Calu3 (cell line): ENCODE data around the gene GUCA2A. TPM values are rescaled to one million over a fixed set of nuclear protein-coding genes. Genes with fewer than 3 reads are reported as not detected.

ENCODE experiments used
- BruUV-seq: library from RNA; stranded (reverse); fragments of 400-500 nt; replicated peaks from 2 replicates; lab custom pipeline; 2021; lab: Mats Ljungman, UMichigan
- CTCF ChIA-PET: fragments of 300-600 bp; sonication (Branson Sonifier 250); formaldehyde crosslinking; loops from one replicate; lab custom pipeline; 2022; ENCODE audit warnings: antibody characterized with exemption; lab: Charles Lee
- DNase-seq: peaks from one replicate; pipeline ENCODE4 v3.0.0; 2022
- H3K27ac Mint-ChIP-seq: one replicate; pipeline ENCODE4 v1.8.0; 2022; ENCODE audit warnings: mixed read lengths; ENCODE audit not compliant: unreplicated experiment
- H3K27me3 Mint-ChIP-seq: one replicate; pipeline ENCODE4 v1.8.0; 2022; ENCODE audit warnings: mixed read lengths; ENCODE audit not compliant: unreplicated experiment
- H3K36me3 Mint-ChIP-seq: one replicate; pipeline ENCODE4 v1.8.0; 2022; ENCODE audit warnings: mild to moderate bottlenecking, moderate library complexity, mixed read lengths; ENCODE audit not compliant: insufficient read depth, unreplicated experiment
- H3K4me1 Mint-ChIP-seq: one replicate; pipeline ENCODE4 v1.8.0; 2022; ENCODE audit warnings: mild to moderate bottlenecking, low read depth, mixed read lengths; ENCODE audit not compliant: unreplicated experiment
- H3K4me3 Mint-ChIP-seq: one replicate; pipeline ENCODE4 v1.8.0; 2022; ENCODE audit warnings: mild to moderate bottlenecking, low read depth, moderate library complexity, mixed read lengths; ENCODE audit not compliant: unreplicated experiment
- H3K9me3 Mint-ChIP-seq: one replicate; pipeline ENCODE4 v1.8.0; 2022; ENCODE audit warnings: low read depth, mixed read lengths; ENCODE audit not compliant: unreplicated experiment
- CTCF ChIP-seq: fragments of 200-600 bp; IDR thresholded peaks from one replicate; pipeline ENCODE4 v1.8.0; 2022; ENCODE audit warnings: antibody characterized with exemption; ENCODE audit not compliant: unreplicated experiment
- intact Hi-C: fragments of 100-400 bp; cut with micrococcal nuclease; formaldehyde crosslinking; loops from one replicate; pipeline ENCODE4 v1.10.0; 2022; ENCODE audit not compliant: unreplicated experiment
- total RNA-seq: library from RNA; stranded (reverse); gene quantifications from 2 replicates; pipeline ENCODE4 v1.2.3, GENCODE V29; 2022

Gene GUCA2A
- total RNA-seq, 1 experiment from 2014 or later = not detected

- H3K4me1 Mint-ChIP-seq = no peaks in the 10 kb centered on the region
- H3K36me3 Mint-ChIP-seq = peaks cover 9% of the 10 kb centered on the region
- no peak for DNase-seq
- no peak for TF ChIP-seq CTCF
- BruUV-seq = no TSS peak
- no peak overlapping the region for H3K27ac Mint-ChIP-seq
- CTCF ChIA-PET = no interaction called here
- no peak overlapping the region for H3K4me3 Mint-ChIP-seq
- intact Hi-C loops = no loop called here
- no peaks in the 10 kb centered on the region for H3K9me3 Mint-ChIP-seq
- H3K27me3 Mint-ChIP-seq = no peaks in the 10 kb centered on the region
Observed at GRCh38 chr1:42186152-42186551, 21.6 kb upstream of the GUCA2A start.

GRCh38 chr1:42184616-42185015 lies 20.1 kb upstream of the GUCA2A start:
- DNase-seq = no peak
- CTCF ChIA-PET = interaction anchor here (0.7 kb wide), 1 partner anchor 10 kb away, joined by 3 read pairs; no protein-coding TSS in a partner anchor
- H3K9me3 Mint-ChIP-seq = no peaks in the 10 kb centered on the region
- intact Hi-C loops = no loop called here
- no TSS peak for BruUV-seq
- H3K4me3 Mint-ChIP-seq = no peak overlapping the region
- H3K27ac Mint-ChIP-seq = no peak overlapping the region
- no peaks in the 10 kb centered on the region for H3K4me1 Mint-ChIP-seq
- TF ChIP-seq CTCF = no peak
- no peaks in the 10 kb centered on the region for H3K27me3 Mint-ChIP-seq
- H3K36me3 Mint-ChIP-seq = peaks cover 6% of the 10 kb centered on the region

GRCh38 chr1:42183957-42184268 lies 19.4 kb upstream of the GUCA2A start:
- Mint-ChIP-seq H3K4me1 (no peaks in the 10 kb centered on the region), H3K4me3 (no peak overlapping the region), H3K9me3 (no peaks in the 10 kb centered on the region), H3K36me3 (peaks cover 12% of the 10 kb centered on the region), H3K27me3 (no peaks in the 10 kb centered on the region), H3K27ac (no peak overlapping the region)
- no TSS peak for BruUV-seq
- no peak for DNase-seq
- intact Hi-C loops = no loop called here
- TF ChIP-seq CTCF = no peak
- CTCF ChIA-PET = no interaction called here

- no peaks in the 10 kb centered on the region for H3K27me3 Mint-ChIP-seq
- intact Hi-C loops = no loop called here
- no TSS peak for BruUV-seq
- no peak for TF ChIP-seq CTCF
- CTCF ChIA-PET = no interaction called here
- no peaks in the 10 kb centered on the region for H3K9me3 Mint-ChIP-seq
- H3K4me3 Mint-ChIP-seq = no peak overlapping the region
- H3K36me3 Mint-ChIP-seq = peaks cover 13% of the 10 kb centered on the region
- no peak overlapping the region for H3K27ac Mint-ChIP-seq
- no peak for DNase-seq
- no peaks in the 10 kb centered on the region for H3K4me1 Mint-ChIP-seq
Observed at GRCh38 chr1:42183210-42183956, 18.8 kb upstream of the GUCA2A start.
